DMS114 treated with DMSO at 0.1 percent for 48 hours (cell line): Measurements from ENCODE around the gene NTM.
"Not testable (repeated sequence)": the region's sequence is repeated elsewhere in the genome, so short reads cannot be mapped to it uniquely, and the experiment has no call there.

Experiments
- DNase-seq: peaks from one replicate; lab custom pipeline; 2025; ENCODE audit not compliant: unreplicated experiment; lab: John Stamatoyannopoulos, UW

Gene NTM

DNA sequence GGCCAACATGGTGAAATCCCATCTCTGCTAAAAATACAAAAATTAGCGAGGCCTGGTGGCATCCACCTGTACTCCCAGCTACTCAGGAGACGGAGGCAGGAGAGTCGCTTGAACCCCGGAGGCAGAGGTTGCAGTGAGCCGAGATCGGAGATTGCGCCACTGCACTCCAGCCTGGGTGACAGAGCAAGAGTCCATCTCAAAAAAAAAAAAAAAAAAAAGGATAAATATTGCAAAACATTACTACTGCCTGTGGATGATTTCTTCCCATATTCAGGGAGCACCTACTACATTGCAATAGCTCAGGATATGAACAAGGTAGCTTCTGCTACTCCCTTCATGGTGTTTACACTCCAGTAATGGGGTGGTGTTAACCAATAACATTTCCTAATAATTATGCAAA is 980.6 kb downstream of the NTM start:
- DNase-seq = no peak

DNA sequence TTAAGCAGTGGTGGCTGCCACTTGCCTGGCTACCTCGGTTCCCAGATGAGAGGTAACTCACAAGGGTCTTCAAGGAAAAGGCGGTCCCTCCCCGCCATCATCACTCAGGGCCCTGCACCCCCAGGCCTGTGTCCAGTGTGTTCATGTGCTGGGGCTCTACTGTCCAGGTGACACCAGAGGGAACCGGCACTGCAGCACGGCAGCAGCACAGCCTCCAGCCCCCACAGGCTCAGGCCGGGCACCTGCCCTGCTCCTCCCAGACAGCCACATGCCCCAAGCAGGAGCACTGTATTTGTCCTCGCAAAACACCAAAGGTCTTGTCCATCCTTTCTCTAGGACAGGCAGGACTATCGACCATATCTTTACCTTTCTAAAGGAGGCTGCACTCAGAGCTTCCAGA is 982.1 kb downstream of the NTM start:
- DNase-seq = no peak

DNA sequence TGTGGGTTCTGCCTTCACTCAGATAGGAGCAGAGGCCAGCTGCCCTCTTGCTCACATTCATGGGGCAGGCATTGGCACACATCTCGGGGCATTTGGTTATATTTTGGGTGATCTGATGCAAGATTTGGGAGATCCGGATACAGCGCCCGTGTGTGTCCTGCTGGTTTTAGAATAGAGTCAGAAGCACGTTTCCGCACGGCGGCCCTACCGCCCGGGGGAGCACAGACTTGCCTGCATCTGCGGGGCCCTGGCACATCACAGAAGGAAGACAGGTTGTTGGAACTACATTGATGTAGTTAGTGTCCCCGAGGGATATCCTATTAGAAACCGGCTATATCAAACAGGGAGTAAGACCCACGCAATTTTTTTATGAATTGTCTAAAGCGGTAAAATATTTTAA is 982.8 kb downstream of the NTM start:
- DNase-seq = no peak

DNA sequence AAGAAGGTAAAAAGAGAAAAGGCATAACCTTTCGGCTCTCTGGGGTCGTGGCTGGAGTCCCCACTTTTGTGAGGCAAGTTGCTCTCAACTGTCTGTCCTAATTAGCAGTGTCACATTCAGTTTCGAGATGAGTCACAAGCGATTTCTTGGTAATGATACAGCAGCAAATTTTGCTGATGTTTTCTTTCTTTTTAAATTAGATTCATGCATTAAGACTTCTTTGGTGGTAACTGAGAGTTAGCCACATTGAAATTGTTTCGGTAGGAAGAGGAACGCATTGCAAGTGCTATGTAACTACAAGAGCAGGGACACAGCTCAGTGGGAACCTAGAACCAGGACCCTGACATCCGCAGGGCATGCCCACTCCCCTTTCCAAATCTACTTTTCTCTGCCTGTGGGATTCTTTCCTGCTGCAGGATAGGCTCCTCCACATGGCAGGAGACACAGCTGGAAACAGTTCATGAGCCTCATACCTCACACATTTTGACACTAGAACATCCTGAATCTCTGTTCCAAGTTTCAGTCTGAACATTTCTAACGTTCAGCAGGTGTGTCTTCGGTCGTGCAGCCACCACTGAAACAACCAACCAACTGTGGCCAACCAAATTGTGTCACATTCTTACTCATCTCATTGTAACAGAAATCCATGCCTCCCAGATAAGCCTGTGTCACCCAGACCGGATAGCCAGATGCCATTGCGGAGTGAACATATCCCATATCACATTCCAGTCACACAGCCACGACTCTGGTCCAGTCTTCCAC is 987.6 kb downstream of the NTM start:
- no peak for DNase-seq

DNA sequence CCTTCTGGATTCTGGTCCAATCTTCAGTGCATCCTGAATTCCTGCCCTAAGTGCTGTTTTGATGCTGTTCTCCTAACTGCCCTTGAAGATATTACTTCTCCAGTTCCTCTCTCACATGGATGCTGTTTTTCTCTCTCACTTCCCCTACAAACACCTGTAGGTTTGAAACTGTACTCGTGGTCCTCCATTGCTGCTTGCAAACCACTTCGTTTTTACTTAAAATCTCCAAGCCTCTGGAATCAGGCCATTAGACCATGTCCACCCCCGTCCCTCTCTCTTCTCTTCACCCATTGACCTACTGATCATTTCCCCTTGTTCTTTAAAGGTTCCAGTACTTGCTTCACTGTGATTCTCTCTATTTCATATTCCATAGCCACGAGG is 988.1 kb downstream of the NTM start:
- DNase-seq = no peak

DNA sequence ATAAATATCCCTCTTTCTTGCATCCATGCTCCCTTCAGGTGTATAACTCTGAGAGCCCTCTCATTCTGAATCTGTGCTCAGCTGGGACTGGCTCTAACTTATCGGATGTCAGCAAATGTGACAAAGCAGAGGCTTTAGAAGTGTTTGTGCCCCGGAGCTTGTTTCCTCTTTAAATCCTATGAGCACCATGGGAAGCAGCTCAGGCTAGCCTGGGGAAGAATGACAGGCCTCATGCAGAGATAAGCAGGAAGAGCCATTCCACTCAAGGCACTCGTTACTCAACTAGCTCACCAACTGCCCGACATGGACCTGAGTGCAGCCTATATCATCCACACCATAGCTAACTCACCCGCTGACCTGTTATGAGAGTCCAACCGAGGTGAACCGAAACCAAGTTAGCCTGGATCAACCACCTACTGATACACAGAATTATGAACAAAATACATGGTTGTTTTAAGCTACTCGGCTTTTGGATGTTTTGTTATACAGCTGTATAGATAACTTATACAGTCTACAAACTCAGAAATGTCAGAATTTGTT is 990.7 kb downstream of the NTM start:
- DNase-seq = no peak

DNA sequence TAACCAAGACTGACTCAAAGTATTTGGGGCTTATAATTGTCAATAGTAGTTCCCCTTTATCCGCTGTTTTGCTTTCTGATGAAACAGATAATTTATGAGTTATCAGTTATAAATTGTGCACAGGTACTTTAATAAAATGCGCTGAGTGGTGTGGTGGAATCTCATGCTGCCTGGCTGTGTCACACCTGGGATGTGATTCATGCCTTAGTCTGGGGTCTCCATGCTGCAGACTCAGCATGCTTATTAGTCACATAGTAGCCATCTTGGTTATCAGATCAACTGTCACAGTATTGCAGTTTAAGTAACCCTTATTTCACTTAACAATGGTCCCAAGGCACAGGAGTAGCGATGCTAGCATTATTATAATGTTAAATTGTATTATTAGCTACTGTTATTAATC is 995.2 kb downstream of the NTM start:
- no peak for DNase-seq

DNA sequence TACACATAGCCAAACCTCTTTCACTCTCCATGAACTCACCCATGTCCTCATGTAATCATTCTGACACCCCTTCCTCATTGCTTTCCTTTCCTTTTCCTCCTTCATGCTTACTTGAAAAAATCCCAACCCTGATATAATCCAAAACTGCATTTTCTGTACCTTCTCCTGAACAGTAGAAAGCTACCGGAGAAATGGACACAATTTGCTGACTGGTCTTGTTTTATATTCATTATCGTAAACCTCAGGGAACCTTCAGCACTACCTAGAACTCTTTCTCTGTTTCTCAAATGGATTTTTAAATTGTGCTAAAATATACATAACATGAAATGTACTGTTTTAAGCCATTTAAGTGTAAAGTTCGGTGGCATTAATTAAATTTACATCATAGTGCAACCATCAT is 996.9 kb downstream of the NTM start:
- no peak for DNase-seq

DNA sequence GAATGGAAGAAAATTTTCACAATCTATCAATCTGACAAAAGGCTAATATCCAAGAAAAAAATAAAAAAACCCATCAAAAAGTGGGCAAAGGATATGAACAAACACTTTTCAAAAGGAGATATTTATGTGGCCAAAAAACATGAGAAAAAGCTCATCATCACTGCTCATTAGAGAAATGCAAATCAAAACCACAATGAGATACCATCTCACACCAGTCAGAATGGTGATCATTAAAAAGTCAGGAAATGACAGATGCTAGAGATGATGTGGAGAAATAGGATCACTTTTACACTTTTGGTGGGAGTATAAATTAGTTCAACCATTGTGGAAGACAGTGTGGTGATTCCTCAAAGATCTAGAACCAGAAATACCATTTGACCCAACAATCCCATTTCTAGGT is 999.7 kb downstream of the NTM start:
- not testable (repeated sequence) for DNase-seq

DNA sequence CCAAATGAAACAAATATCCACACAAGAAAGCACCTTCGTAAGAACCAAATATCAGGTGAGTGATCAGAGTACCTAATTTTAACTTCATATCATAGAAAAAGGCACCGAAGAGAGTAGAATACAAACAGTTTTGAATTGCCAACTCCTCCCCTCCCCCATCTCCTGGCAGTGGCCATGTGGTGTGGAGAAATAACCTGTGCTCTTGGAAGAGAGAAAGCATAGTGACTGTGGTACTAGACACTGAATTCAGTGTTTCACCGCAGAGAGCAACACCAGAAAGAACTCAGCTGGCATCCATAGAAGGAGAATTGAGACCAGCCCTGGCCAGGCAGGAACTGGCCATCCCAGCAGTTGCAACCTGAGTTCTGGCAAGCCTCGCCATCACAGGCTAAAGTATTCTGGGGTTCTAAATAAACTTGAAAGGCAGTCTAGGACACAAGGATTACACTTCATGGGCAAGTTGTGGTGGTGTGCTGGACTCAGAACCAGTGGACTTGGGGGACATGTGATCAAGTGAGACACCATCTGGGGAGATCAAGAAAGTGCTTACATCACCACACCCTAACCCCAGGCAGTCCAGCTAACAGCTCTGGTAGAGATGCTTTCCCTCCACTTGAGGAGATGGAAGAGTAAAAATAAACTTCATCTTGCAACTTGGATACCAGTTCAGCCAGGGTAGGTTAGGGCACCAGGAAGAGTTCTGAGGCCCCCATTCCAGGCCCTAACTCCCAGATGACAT is 1003.2 kb downstream of the NTM start:
- DNase-seq = no peak

DNA sequence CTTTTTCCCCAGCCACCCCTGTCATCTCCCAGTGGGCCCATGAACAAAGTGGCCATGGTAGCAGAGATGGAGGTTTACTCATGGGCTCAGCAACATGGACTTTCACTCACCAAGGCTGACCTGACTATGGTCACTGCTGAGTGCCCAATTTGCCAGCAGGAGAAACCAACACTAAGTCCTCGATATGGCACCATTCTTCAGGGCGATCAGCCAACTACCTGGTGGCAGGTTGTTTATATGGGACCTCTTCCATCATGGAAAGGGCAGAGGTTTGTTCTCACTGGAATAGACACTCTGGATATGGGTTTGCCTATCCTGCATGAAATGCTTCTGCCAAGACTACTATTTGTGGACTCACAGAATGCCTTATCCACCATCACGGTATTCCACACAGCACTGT is 1009.1 kb downstream of the NTM start:
- DNase-seq = no peak
